ENCODE measurements around the gene CSMD2.

The CSMD2 gene

DNA sequence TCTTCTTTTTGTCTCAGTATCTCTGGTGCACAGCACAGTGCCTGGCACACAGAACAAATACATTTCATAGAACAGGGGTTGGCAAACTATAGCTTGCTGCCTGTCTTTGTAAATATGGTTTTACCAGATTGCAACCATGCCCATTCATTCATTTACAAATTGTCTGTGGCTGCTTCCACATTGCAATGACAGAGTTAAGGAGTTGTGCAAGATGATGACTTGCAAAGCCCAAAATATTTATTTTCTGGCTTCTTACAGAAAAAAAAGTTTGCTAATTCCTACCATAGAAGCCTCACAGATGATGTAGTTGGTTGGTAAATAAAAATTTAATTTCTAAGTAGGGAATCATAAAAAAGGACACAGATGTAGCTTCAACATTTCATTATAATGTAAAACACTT is 312.3 kb downstream of the CSMD2 start:
- DNase-seq (ENCODE audit: low read depth) = no peak

- DNase-seq (ENCODE audit: low read depth) = no peak
Measured at GRCh38 chr1:33850481-33850880, 314.5 kb downstream of the CSMD2 start.

- no peak for DNase-seq (ENCODE audit: low read depth)
Measured at GRCh38 chr1:33849211-33849610, 315.8 kb downstream of the CSMD2 start.

DNA sequence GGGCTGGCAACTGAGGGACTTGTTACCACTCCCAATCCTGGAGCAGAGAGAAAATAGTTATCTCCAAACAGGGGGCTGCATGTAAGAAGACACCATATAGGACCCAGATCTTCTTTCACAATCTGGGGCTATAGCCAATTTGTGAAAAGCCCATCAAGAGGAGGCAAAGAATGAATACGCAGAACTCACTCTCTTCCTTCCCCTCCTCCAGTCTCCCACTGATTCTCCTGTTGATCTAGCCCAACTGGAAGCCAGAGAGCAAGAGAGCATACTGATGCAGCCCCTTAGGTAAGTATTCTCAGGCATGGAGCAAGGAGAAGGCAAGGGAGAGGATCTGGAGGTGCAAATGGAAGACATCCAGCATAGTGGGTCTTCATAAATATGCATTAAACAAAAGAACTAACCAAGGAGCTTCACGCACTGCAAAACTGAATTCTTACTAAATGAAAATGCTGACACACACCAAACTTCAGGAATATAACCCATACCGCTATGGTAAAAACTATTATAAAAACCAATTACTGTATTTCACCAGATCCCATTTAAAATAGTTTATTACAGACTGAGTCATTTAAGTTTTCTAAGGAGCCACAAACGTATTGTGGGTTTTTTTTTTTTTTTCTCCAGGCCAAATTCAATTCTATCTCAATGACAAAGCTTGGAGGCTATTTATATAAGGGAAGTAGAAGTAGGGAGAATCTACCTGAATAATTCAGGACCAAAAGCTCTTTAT is 316.7 kb downstream of the CSMD2 start:
- DNase-seq (ENCODE audit: low read depth) = no peak

DNA sequence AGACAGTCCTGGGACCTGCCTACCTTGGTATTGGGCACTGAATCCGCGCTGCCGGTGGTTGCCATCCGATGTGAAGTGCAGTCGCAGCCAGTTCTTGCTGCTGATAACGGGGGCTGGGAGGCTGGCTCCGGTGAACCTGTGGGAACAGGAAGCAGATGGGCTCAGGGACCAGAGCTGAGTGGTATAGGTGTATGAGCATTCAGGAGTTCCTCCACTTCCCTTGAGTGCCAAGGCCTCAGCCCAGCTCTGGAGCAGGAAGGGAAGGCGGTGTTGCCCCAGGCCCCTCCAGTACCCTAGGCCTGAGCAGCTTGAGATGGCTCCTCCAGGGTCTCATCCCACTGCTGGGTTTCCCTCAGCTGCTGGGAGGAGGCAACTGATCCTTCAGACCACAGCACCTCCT is 318.2 kb downstream of the CSMD2 start:
- no peak for DNase-seq (ENCODE audit: low read depth)

GRCh38 chr1:33844166-33844565 is 320.9 kb downstream of the CSMD2 start:
- DNase-seq (ENCODE audit: low read depth) = no peak

- DNase-seq (ENCODE audit: low read depth) = no peak
Measured at GRCh38 chr1:33842348-33842747, 322.7 kb downstream of the CSMD2 start.

DNA sequence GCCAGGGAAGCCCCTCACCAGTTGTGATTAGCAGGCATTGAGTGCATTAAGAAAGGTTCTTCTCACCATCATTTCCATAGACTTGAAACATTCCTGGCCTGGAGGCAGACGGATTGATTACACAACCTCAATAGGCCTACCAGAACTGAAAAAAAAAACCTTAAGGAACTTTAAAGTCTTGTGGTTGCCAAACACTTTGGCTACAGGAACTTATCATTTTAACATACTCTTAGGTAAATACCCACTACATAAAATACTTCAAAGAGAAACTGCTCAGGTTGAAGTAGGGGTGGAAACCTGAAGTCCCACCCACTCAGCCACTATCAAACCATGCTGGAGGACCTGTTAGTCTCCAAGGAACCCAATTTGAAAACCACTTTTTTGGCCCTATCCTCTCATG is 323.5 kb downstream of the CSMD2 start:
- DNase-seq (ENCODE audit: low read depth) = no peak

- no peak for DNase-seq (ENCODE audit: low read depth)
Measured at GRCh38 chr1:33837635-33838034, 327.4 kb downstream of the CSMD2 start.

GRCh38 chr1:33836911-33837310 is 328.1 kb downstream of the CSMD2 start:
- DNase-seq (ENCODE audit: low read depth) = no peak

GRCh38 chr1:33828654-33829053 is 336.4 kb downstream of the CSMD2 start:
- DNase-seq (ENCODE audit: low read depth) = no peak

DNA sequence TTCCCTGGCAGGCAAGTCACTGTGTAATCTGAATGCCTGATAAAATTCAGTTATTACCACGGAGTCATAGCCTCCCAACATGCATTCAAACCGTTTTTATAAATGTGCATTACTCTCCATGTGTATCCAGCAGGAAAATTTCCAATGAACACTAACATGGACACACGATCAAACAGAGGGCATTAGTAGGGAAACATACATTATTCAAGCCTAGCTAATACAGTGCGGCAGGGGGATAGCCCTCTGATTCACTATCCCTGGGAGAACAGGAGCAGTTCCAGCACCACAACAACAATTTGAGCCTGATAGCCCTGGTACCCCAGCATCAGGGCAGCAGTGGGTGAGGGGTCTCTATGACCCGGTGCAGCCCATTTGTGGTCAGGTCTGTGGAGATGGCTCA is 337.0 kb downstream of the CSMD2 start:
- no peak for DNase-seq (ENCODE audit: low read depth)

DNA sequence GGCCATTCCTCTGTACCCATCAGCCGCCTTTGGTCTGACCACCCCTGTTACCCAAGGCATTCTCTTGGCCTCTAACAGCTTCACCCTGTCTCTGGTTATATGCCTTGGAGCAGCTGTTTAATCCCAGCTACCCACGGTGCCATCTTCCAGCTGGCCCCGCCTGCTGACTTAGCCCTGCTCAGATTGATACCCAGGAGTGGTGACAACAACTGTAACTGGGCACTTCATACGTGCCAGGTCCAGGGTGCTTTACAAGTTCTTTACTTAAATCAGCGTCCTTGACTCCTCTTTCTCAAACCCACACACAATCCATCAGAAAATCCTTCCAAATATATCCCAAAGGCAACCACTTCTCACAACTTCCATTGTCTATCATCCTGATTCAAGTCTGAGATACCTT is 338.3 kb downstream of the CSMD2 start:
- no peak for DNase-seq (ENCODE audit: low read depth)

GRCh38 chr1:33826311-33826710 is 338.7 kb downstream of the CSMD2 start:
- no peak for DNase-seq (ENCODE audit: low read depth)

DNA sequence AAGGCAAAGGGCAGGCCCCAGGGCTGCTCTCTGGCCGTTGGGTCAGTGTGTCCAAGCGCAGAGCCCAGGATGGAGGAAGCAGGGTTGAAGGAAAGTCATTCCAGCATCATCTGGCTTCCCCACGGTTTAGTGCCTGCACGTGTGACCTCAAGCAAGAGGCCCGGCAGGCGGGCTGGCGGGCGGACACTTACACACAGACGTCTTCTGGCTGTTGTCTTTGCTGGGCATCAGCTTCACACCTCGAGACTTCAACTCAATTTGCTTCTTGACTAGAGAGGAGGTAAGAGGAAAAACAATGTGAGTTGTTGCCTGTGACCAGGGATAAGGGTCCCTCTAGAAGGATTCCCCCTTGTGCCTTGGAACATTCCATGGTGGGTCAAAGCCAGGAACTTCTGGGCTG is 339.5 kb downstream of the CSMD2 start:
- no peak for DNase-seq (ENCODE audit: low read depth)

DNA sequence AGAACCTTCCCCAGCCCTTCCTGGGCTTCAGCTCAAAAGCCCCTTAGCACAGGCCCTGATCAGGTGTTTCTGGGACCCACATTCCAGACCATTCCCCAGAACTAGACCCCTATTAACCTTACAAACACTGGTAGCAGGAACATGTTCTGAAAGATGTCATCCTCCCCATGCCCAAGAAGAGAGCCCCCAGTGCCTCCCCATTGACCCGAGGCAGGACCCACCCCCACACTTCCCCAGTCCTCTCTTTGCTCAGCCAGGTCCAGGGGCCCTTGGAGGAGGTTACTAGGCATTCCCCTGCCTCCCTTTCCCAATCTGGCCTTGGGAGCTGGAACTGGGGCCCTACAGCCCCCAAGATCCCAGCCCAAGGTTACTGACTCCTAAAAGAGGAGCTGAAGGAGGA is 340.1 kb downstream of the CSMD2 start:
- DNase-seq (ENCODE audit: low read depth) = no peak

GRCh38 chr1:33824321-33824720 is 340.7 kb downstream of the CSMD2 start:
- DNase-seq (ENCODE audit: low read depth) = no peak

- no peak for DNase-seq (ENCODE audit: low read depth)
Measured at GRCh38 chr1:33823830-33824229, 341.2 kb downstream of the CSMD2 start.

DNA sequence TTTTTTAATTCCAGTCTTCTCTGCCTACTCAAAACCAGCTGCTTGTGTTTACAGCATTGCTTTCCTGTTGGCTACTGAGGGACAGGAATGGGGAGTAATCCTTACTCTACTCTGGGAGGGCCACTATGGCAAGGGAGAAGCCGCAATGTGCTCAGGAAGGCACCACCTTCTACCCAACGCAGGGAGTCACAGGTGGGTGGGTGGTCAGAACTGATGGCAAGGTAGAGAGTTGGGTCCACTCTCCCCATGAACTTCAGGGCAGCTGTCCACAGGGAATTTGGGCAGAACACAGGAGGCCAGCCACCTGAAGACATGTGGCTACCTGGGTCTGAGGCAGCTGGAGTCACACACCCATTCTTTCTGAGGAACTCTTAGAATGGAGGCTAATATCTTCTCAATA is 341.6 kb downstream of the CSMD2 start:
- no peak for DNase-seq (ENCODE audit: low read depth)

DNA sequence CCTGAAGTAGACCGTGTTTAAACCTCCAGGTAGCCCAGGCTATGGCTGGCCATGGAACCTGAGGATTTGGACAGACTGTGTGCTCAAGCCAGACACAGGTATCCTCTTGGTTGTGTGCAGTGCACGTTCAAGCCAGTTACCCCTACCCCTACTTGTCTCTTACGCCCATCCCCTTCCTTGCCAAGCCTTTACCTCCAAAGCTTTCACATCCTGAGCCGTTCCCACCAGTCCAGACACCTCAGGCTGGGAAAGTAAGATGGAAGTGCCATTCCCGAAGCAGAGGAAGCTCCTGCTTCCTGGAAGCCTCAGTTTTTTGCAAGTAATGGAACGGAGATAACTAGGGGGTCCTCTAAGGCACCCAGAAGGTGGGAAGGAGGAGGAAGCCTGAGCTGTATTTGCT is 342.6 kb downstream of the CSMD2 start:
- DNase-seq (ENCODE audit: low read depth) = no peak

- DNase-seq (ENCODE audit: low read depth) = no peak
Measured at GRCh38 chr1:33821291-33821690, 343.7 kb downstream of the CSMD2 start.

DNA sequence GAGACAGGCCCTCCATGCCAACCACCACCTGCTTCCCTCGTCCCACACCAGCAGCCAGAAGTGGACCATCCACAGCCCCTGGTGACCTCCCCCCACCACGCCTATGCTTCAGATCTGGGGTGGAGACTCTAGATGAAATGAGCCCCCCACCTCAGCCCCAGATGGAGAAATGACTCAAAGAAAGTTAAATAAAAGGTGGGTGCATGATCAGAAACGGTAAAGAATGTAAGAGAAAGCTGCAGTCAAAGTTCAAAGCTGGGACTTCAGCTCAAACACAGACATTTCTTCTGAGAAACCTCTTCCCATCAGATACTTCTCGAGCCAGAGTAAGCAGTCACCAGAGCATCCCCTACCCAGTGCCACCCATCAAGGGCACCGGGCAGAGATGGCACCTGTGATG is 344.2 kb downstream of the CSMD2 start:
- DNase-seq (ENCODE audit: low read depth) = no peak

- no peak for DNase-seq (ENCODE audit: low read depth)
Measured at GRCh38 chr1:33819913-33820311, 345.1 kb downstream of the CSMD2 start.

DNA sequence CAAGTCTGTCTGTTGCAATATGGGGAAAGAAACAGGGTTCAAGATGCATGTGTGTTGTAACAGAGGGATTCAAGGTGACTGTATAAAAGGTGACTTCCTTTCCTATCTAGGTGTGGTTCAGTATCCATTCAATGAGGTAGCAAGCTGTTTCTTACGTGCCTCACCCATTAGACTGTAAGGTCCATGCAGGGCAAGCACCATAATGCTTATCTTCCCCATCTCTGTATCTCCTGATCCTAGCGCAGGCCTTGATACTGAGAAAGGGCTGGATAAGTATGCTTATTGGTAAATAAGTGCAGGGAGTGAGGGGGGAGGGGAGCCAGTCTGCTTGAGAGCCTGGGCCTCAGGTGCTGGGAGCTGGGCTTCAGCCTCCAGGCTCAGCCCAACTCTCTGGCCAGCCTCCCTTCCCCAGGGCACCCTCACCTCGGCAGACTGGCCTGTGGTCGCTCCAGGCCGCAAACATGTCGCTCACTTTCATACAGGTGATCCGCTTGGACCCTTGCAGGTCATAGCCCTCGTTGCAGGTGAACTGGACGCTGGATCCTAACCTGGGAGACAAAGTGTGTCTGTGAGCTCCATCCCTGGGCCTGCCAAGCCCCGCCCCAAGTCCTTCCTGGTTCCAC is 345.6 kb downstream of the CSMD2 start:
- no peak for DNase-seq (ENCODE audit: low read depth)

All from ELR (cell line).